Gastroesophageal sphincter (tissue), 3 donors: ENCODE data around the gene CPNE4.

Source experiments
- CTCF ChIP-seq, 4 experiments: fragments of 200-600 bp in 2 of 4; fragments of 450-650 bp in 2 of 4; sonication (generic) in 1 of 4; IDR thresholded peaks; one replicate each; pipeline ENCODE4 v1.5.1; 2017 to 2019; ENCODE audit warnings: antibody characterized with exemption in 4 of 4, mild to moderate bottlenecking in 2 of 4, moderate library complexity in 2 of 4
- EP300 ChIP-seq: sonication (generic); formaldehyde crosslinking; IDR thresholded peaks from one replicate; pipeline ENCODE4 v1.6.1; 2017; ENCODE audit warnings: antibody characterized with exemption, mild to moderate bottlenecking
- POLR2A ChIP-seq, 2 donors: fragments of 450-650 bp; IDR thresholded peaks; one replicate each; pipeline ENCODE4 v1.6.1; 2017; ENCODE audit warnings: antibody characterized with exemption in 2 of 2, mild to moderate bottlenecking in 2 of 2, moderate library complexity in 1 of 2
- POLR2AphosphoS5 ChIP-seq: sonication (generic); formaldehyde crosslinking; IDR thresholded peaks from one replicate; pipeline ENCODE4 v1.6.1; 2017; ENCODE audit warnings: antibody characterized with exemption

- TF ChIP-seq CTCF (IDR thresholded peaks at IDR 0.05): no peak
- TF ChIP-seq POLR2AphosphoS5: no peak
- TF ChIP-seq POLR2A (IDR thresholded peaks at IDR 0.05): no peak
- no peak for TF ChIP-seq EP300
These were observed 448.5 kb downstream of the CPNE4 start for GRCh38 chr3:131586277-131586676.
